Adrenal gland (tissue), 5 donors: Measurements from ENCODE around the gene DLG2.

Experiments
- POLR2A ChIP-seq, 2 donors: fragments of 450-650 bp; IDR thresholded peaks; one replicate each; pipeline ENCODE4 v1.6.1; 2017; ENCODE audit warnings: antibody characterized with exemption in 2 of 2, mild to moderate bottlenecking in 2 of 2, moderate library complexity in 1 of 2
- TF ChIP-seq, protein P1 (sequence below), 6 experiments: fragments of 450-650 bp in 4 of 6; fragments of 200-600 bp in 2 of 6; sonication (generic) in 1 of 6; IDR thresholded peaks; 1 replicate in 5 of 6; 2 replicates in 1 of 6; pipeline versions ENCODE4 v1.5.1 to v1.8.0; 2016 to 2021; ENCODE audit warnings: antibody characterized with exemption in 6 of 6, mild to moderate bottlenecking in 2 of 6, moderate library complexity in 1 of 6
- donor health status: DM: no; HTN: no; CAD: no.

- no peak for TF ChIP-seq POLR2A (IDR thresholded peaks at IDR 0.05)
- TF ChIP-seq, protein P1, sequence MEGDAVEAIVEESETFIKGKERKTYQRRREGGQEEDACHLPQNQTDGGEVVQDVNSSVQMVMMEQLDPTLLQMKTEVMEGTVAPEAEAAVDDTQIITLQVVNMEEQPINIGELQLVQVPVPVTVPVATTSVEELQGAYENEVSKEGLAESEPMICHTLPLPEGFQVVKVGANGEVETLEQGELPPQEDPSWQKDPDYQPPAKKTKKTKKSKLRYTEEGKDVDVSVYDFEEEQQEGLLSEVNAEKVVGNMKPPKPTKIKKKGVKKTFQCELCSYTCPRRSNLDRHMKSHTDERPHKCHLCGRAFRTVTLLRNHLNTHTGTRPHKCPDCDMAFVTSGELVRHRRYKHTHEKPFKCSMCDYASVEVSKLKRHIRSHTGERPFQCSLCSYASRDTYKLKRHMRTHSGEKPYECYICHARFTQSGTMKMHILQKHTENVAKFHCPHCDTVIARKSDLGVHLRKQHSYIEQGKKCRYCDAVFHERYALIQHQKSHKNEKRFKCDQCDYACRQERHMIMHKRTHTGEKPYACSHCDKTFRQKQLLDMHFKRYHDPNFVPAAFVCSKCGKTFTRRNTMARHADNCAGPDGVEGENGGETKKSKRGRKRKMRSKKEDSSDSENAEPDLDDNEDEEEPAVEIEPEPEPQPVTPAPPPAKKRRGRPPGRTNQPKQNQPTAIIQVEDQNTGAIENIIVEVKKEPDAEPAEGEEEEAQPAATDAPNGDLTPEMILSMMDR (IDR thresholded peaks at IDR 0.05), result no peak
These were observed 633.8 kb downstream of the DLG2 start for GRCh38 chr11:84993386-84993785.
